SIG-M5 treated with dmso at 0.1 percent for 504 hours (cell line): Measurements from ENCODE around the gene TNFSF4.
"Not testable (repeated sequence)": the region's sequence is repeated elsewhere in the genome, so short reads cannot be mapped to it uniquely, and the experiment has no call there.

Experiments
- DNase-seq: peaks from one replicate; lab custom pipeline; 2025; ENCODE audit not compliant: unreplicated experiment; lab: John Stamatoyannopoulos, UW

TNFSF4 gene, protein sequence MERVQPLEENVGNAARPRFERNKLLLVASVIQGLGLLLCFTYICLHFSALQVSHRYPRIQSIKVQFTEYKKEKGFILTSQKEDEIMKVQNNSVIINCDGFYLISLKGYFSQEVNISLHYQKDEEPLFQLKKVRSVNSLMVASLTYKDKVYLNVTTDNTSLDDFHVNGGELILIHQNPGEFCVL

DNA sequence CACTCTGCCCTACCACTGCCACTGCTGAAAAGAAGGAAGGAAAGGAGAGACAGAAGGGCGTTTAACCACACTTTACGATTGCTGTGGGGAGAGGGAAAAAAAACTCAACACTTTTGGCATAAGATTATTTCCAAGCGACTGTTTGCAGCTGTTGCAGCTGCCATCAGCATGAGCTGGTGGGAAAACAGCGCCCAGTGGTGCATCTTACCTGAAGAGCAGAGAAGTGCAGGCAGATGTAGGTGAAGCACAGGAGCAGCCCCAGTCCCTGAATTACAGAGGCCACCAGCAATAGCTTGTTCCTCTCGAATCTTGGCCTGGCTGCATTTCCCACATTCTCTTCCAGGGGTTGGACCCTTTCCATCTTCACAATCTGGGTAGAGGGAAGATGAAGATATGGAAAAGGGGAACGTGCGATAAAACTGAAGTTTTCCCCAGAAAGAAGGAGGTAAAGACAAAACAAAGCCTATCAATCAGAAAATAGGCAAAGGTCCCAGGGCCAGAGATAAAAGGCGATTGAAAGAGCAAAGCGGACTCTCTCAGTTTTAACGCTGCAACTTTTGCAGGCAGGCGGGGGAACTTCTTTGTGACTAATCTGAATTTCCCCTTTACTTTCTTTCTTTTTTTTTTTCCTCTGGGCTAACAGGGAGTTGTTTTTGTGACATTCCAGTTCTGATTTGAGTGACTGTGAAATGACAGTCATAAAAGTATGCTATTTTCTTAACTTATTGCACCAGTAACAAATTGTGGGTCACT is at the start of gene TNFSF4:
TNFSF4 (minus strand) TSS at position 516 of the 753 bp plus-strand sequence; CDS start at position 361, 155 bp downstream.
- DNase-seq: peak; percentile 49

DNA sequence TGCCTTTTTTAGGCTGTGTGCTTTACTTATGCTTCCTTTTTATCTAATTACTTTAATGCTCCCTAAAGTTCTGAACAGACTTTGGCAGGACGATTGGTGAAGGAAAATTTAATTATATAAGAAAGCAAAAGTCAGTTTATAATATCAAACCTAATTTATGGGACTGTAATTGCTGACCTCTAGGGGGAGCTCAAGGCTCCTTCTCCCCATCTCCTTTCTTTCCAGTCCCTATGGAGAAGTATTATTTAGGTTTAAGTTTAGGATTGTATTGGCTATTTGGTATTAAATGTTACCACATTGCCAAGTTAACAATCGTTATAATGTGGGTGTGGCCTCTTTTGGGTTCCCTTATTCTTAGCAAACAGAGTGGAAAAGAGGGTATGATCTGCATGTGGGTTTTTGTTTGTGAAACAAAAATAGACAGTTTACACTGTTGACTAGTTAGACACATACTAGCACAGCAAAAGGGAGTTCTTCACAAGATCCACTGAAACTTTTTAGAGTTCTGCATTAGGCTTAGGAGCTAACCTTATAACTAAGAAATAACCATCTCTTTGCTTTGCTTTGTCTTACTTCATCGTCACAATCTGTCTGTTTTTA is 48.2 kb upstream of the TNFSF4 start:
- peak; percentile 59 for DNase-seq

DNA sequence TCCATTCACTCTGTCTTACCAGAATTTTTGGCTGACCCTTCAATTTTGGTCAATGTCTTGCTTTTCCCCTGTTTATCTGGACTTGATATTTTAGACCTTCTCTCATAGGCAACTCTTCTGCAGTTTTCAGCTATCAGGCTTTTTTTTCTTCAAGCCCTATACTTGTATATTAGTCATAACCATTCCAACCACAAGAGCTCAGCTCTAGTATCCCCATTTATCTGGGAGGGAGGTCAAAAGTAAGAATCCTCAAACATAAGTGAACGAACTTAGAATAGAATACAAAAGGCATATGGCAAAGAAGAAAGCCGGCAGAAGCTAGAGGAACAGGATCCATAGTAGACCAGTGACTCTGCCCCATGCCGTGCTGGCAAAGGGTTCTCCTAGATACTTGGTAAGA is 45.9 kb upstream of the TNFSF4 start:
- no peak for DNase-seq

DNA sequence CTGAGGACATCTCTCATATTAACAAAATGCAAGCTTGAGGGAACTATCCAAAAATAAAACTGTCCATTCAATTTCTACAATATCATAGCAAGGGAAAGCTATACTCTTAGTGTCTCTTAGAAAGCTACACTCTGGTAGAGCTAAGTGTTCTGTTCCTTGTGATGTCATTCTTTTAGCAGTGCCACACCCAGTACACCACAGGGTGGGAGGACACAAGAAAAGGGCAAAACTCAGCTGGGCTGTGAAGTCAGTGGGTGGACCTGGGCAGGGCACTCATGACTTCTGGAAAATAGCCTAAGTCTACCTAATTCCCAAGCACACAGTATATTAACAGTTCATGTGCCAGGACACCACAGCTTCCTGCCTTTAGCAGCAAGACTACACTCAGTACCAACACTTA is 42.2 kb upstream of the TNFSF4 start:
- no peak for DNase-seq

DNA sequence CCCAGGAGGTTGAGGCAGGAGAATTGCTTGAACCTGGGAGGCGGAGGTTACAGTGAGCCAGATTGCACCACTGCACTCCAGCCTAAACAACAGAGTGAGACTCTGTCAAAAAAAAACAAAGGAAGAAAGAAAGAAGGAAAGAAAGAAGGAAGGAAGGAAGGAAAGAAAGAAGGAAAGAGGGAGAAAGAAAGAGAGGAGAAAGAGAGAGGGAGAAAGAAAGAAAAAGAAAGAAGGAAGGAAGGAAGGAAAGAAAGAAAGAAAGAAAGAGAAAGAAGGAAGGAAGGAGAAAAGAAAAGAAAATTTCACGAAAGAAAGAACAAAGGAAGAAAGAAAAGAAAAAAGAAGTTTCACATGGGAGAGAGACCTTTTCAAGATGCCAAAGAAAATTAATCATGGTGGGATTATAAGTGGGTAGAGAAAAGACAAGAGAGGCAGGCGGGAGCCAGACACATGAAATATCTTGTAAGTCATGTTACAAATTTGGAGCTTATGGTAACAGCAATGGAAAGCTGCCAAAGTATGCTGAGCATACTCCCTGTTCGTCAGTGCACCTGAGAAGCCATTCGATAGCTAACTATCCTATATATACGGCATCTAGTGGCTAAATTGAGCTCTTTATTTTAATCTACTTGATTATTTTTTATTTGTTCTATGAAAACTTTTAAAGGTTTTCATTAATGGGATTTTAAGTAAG is 41.3 kb upstream of the TNFSF4 start:
- no peak for DNase-seq

DNA sequence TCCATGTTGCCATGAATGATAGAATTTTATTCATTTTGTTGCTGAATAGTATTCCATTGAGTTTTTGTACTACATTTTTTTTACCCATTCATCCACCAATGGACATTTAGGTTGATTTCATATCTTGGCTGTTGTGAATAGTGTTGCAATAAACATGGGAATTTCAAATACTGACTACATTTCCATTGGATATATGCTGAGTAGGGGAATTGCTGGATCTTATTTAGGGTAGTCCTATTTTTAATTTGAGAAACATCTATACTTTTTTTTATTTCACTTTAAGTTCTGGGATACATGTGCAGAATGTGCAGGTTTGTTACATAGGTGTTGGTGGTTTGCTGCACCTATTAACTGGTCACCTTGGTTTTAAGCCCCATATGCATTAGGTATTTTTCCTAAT is 38.8 kb upstream of the TNFSF4 start:
- DNase-seq: no peak

DNA sequence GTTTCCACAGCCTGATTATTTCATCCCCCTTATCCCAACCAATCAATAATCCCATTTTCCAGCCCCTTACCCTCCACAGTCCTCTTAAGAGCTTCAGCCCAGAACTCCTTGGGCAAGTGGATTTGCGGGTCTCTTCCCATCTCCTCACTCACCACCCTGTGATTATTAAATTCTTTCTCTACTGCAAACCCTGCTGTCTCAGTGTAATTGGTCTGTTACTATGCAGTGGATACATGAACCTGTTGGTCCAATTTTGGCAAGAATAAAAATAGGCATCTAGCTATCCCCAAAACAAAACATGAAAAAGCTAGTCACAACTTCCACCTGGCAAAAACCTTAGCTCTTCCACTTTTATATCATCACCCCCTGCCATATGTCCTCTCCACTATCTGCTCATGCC is 36.2 kb upstream of the TNFSF4 start:
- no peak for DNase-seq

DNA sequence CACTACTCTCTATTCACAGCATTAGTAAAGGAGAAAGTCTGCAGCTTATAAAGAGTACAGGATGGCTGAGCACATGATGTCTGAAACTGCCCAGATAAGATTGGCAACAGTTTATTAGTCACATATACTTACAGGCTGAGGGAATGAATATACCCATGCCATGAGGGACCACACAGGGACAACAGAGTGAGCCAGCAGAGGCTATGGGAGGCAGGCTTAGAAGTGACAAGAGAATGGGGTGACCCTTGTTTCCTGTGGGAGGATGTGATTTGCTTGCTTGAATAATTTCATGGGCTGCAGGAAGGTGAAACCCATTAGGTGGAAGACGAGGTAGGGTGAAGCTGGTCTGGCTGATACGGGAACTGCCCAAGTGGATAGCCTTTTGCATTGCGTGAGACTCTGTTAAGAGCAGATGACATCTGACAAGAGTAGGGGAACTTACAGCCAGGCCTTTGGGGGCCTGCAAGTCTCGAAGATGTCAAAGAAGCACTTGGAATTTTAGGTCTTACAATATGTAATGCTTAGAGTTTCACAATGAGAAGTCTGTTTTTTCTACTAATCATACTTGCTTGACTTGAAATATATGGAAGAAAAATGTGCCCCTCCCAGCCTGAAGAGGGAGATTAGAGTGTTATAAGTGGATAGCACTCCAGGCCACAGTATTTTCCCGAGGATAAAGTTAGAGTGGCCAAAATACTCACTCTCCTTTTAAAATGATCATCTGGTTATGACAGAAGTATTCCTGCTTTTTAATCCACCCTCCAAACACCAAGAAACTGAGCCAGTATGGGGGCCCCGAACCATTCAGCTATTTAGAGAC is 34.6 kb upstream of the TNFSF4 start:
- no peak for DNase-seq

DNA sequence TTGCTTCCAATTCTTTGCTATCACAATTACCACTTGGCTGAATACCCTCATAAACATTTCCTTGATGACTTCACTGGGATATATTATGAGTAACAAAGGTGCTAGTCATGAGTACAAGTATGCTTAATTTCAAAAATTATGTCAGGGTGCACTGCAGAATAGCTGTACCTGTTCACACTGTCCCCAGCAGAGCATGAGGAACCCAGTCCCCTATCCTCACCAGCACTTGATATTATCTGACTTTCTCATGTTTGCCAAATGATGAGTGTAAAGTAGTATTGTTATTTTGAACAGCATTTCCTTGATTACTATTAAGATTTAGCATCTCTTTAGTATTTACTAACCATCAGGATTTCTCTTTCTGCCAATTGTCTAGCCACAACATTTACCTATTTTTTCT is 33.5 kb upstream of the TNFSF4 start:
- no peak for DNase-seq

DNA sequence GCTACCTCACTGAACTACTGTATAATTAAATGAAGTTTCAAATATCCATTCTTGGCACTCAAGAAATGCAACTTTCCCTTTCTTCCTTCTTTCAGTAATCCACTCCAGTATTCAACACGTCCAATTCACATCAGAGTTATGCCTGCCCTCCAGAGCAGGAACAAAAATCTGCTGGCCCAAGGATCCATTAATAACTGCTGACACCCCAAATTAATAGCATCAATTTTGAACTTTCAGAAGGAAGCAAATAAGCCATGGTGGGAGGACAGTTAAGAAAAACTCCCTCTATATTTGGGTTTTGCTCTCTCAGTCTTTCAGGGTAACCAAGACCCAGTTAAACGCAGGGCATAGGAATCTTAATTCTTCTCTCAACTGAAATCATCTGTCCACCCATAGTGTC is 31.9 kb upstream of the TNFSF4 start:
- no peak for DNase-seq

DNA sequence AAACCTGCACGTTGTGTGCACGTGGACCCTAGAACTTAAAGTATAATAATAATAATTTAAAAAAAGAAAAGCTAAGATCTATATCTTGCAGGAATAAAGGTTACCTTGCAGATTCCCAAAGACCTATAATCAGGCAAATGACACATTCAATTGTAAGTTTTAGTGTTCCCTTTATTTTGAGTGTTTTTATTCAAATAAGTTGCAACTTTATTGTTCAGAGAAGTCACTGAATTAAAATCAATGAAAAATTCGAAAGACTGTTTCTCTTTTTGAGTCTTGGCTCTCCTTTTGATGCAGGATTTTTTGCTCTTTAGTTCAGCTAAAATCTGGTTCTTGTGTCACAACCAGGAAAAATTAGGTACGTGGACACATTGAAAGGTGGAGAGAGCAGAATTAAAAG is 27.8 kb upstream of the TNFSF4 start:
- no peak for DNase-seq

DNA sequence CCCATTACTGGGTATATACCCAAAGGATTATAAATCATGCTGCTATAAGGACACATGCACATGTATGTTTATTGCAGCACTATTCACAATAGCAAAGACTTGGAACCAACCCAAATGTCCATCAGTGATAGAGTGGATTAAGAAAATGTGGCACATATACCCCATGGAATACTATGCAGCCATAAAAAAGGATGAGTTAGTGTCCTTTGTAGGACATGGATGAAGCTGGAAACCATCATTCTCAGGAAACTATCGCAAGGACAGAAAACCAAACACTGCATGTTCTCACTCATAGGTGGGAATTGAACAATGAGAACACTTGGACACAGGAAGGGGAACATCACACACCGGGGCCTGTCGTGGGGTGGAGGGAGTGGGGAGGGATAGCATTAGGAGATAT is 27.3 kb upstream of the TNFSF4 start:
- not testable (repeated sequence) for DNase-seq

DNA sequence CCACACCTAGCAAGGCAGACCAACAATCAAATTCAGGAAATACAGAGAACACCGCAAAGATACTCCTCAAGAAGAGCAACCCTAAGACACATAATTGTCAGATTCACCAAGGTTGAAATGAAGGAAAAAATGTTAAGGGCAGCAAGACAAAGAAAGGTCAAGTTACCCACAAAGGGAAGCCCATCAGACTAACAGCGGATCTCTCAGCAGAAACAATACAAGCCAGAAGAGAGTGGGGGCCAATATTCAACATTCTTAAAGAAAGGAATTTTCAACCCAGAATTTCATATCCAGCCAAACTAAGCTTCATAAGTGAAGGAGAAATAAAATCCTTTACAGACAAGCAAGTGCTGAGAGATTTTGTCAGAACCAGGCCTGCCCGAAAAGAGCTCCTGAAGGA is 21.9 kb upstream of the TNFSF4 start:
- not testable (repeated sequence) for DNase-seq

DNA sequence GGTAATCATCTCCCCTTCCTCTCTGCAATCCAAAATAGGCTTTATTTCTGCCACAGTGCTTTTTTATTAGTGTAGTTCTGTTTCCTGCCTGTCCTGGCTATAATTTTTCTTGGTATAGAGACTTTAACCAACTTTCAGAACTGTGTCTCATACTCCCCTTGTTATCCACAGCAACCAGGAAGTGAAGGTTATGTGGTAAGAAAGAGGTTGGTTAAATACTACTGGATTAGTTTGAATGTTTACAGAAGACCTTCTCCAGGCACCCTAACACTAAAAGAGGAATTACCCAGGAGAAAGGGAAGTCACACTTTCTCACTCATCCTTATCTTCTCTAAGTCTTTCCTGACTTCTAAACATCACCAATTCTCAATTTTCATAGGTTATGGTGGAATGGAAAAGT is 17.8 kb upstream of the TNFSF4 start:
- DNase-seq: peak; percentile 35

DNA sequence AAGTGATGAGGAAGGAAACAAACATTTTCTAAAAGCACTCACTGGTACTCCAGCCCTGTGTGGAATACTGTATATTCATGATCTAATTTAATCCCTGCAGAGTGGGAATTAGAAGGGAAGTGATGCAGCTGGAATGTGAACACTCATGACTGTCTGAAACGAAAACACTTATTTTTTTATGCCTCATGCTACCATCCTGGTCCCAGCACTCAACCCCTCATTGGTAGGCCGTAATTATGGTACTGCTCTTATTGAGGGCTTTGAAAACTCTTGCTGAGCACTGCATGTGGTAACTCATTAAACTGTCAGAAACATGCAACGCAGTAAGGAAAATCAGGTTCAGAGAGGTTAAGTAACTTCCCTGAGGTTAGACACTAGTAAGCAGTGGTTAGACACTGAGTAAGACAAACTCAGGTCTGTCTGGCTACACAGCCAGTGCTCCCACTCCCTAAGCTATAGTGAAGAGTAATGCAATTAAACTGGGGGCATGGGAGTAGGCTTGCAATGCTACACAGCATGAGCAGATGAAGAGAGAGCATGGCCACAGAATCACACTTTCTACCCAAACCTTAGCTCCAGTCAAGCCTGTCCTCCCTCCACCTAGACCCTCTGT is 17.3 kb upstream of the TNFSF4 start:
- DNase-seq: no peak

DNA sequence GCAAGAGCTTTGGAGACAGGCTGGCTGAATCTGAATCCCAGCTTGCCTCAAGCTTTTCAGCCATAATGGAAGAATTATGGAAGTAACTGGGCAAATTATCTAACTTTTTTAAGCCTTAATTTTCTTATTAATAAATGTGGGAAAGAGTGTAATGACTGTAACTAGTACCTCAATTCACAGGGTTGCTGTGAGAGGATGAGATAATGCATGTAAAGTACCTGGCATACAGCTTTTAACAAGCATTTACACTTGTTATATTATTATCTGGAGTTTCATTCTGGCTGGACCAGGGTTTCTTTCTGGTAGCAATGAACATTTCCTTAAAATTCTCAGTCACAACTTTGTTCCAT is 15.9 kb upstream of the TNFSF4 start:
- DNase-seq: no peak

DNA sequence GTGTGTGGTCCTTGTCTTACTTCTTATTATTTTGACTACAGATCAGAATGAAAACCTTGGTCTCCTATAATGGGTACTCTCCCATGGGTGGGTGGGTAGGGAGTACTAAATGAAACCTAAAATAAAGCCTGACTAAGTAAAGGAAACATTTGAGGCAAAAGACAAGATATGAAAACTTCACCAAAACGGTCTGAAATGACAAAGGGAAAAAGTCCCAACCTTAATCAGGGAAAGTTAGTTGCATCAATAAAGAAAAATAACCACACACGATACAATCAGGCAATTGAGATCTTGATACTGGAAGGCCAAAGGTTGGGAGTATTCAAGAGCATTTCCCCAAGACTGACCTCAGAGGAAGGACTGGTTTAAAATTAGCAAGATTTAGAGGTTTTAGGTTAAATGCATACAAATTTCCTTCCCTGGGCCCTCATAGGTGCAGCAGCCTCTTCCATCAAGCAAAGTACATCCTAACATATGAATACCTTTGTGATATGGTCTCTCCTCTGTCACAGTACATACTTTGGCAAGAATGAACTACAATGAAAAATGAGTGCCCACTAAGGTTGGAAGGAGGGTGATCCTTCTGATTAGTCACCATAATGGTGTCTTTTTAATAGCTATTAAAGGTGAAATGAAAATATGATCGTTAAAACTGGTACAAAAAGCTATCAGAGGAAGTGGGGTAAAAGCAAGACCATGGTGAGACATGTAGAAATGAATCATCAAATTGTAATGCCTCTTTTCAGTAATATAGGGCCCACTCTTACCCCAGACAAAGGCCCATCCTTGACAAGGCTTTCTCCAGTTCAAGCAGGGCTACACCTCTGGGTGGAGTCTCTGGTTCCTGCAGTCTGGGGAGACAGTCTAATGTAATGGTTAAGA is 15.3 kb upstream of the TNFSF4 start:
- no peak for DNase-seq

DNA sequence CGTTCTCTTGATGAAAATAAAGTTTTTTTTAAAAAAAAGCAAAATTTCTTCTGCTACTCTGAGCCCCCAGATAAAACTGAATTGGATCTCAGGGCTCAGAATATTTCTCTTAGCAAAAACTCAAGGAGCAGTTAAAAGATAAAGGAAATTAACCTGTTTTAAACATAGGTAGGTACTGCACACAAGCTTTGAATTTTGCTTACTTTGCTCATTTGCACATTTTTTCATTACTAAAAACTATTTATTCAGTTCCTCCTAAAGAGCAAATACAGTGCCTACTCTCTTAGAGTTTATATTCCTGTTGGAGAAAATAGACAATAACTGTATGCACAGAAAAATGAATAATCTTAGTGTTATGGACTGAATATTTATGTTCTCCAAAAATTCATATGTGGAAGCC is 13.0 kb upstream of the TNFSF4 start:
- no peak for DNase-seq

DNA sequence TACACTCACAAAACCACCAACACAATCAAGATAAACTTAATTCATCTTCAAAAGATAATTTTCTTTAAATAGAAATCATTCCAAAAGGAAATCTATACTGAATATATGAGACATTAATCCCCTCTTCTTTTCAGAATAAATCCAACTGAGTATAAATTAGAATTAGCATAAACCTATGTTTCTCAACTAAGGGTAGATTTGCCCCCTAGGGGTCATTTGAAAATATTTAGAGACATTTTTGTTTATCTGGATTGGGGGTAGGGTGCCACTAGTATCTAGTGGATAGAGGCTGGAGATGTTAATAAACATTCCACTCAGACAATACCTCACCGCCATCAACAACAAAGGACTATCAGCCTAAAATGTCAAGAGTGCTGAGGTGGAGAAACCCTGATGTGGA is 6.5 kb upstream of the TNFSF4 start:
- DNase-seq: no peak
